GM10248 (cell line): ENCODE results near the gene AFTPH.
A peak's percentile ranks its signal among the peaks of the same experiment; 100 is the strongest.

Source experiments
- CTCF ChIA-PET: fragments of 300-600 bp; sonication (Branson Sonifier 250); formaldehyde crosslinking; extraction: SDS; loops from one replicate; lab custom pipeline; 2021; ENCODE audit warnings: antibody characterized with exemption; lab: Yijun Ruan, JAX
- POLR2A ChIA-PET: fragments of 350-650 bp; sonication (Branson Sonifier 250); formaldehyde crosslinking; extraction: SDS; loops from one replicate; lab custom pipeline; 2020; ENCODE audit warnings: antibody characterized with exemption; lab: Yijun Ruan, JAX
- DNase-seq: peaks from one replicate; pipeline ENCODE4 v3.0.0; 2012; ENCODE audit errors: extremely low spot score
- TF ChIP-seq, protein P1 (sequence below): IDR thresholded peaks from 2 replicates; pipeline ENCODE4 v1.5.1; 2012; ENCODE audit warnings: mild to moderate bottlenecking, low read depth; ENCODE audit errors: extremely low read depth, missing control alignments, control extremely low read depth

Gene AFTPH

DNA sequence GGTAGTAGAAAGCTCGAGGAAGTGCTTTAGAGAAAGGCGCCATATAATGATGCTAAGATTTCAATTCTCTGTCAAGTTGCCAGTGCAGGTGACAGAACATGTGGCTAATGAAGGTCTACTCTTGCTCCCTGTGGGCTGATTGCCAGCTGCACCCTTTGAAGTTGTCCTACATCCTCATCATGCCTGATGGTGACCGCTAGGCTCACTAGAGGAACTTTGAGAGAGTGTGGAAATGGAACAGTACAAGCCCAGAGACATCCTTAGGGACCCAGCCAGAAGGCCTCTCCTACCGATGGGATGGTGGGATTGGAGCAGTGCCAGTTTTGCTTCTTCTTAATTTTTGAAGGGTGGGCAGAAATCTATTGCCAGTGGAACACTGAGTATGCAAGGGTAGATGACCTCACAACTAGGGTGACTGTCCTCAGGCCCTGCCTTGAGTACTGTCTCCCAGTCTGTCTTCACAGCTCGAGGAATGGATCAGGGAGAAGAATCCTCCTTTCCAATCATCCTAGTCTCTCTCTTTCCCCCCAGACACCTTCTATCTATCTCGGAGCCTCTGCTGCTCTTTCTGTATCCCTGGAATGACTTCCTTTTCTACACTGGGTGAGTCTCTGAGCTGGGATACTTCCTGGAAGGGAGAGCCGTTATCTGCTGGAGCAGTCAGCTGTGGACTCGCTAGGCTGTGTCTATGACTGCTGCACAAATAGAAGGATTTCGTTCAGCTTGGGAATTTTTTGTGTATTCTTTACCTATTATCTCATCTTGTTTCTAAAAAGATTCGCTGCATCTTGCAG lies 36.7 kb upstream of the AFTPH start:
- CTCF ChIA-PET: interaction anchor here (0.6 to 16.7 kb wide), 78 partner anchors 9 to 853 kb away, joined by 3 to 312 read pairs (median 4); partner anchors contain the start of gene AFTPH
- TF ChIP-seq, protein P1, sequence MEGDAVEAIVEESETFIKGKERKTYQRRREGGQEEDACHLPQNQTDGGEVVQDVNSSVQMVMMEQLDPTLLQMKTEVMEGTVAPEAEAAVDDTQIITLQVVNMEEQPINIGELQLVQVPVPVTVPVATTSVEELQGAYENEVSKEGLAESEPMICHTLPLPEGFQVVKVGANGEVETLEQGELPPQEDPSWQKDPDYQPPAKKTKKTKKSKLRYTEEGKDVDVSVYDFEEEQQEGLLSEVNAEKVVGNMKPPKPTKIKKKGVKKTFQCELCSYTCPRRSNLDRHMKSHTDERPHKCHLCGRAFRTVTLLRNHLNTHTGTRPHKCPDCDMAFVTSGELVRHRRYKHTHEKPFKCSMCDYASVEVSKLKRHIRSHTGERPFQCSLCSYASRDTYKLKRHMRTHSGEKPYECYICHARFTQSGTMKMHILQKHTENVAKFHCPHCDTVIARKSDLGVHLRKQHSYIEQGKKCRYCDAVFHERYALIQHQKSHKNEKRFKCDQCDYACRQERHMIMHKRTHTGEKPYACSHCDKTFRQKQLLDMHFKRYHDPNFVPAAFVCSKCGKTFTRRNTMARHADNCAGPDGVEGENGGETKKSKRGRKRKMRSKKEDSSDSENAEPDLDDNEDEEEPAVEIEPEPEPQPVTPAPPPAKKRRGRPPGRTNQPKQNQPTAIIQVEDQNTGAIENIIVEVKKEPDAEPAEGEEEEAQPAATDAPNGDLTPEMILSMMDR: no peak
- POLR2A ChIA-PET: no interaction called here
- DNase-seq: no peak

DNA sequence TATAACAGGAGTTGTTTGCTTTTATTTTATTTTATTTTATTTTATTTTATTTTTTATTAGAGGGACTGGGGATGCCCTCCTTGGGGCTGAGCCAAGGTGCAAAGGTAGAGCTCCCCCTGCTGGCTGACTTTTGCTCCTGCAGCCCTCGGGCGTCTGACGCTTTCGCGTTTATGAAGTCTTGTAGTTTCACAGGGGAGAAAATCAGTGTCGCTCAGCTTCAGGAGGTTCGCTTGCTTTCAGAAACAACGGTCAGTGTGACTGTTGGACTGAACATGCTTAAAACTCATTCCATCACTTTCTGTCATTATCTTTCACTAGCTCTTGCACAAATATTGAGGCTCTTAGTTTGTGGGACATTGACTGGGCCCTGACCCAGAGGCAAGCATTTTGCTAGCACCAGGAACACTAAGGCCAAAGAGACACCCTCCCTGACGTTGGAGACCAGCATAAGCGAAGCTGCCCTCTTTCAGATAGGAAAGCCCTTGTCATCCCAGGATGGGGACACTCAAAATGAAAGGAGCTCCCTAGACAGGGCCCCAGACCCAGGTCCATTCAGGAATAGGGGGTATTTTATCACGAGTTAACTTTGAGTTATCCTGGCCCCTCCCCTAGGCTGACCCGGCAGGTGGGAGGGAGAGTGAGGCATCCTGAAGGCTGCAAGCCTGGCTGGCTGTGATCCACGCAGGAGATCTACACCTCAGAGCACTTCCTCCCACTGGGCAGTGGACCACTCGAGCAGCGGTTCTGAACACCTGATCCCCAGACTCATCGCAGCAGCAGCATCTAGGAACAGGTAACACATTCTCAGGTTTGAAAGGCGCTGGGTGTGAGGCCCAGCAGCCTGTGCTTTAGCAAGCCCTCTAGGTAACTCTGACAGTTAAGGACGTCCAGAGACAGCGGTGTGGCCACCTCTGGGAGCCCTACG lies 35.8 kb upstream of the AFTPH start:
- CTCF ChIA-PET: interaction anchor here (0.7 to 16.7 kb wide), 77 partner anchors 10 to 854 kb away, joined by 3 to 312 read pairs (median 4); partner anchors contain the start of gene AFTPH
- POLR2A ChIA-PET: no interaction called here
- TF ChIP-seq, protein P1: peak; percentile 97
- peak; percentile 76 for DNase-seq

DNA sequence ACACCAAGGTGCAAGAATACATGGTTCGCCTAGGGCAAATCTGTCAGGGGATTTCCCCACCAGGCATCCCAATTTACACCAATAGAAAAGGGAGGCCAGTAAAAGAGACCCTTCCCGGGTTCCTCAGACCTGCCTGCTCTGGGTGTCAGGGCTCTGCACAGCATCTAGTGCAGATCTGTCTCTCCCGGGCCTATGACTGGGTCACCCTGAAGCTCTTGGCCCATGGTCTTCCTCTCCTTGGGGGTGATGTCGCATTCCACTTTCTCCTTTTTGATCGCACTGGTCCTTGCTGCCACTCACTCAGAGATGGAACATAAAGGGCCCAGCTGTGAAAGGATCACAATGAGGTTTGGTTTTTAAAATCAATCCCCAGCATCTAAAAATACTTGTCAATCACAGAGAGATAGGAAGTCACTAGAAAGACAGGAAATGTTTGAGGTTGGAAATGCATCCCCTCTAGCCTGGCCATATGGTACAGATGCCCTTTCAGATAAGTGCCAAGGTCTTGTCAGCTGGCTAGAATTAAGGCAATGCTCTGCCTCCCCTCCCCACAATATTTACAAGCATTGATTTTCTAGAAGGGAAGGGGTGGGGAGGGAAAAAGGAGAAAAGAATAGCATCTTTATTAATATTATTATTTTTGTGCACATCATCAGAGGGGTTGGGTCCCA lies 34.9 kb upstream of the AFTPH start:
- DNase-seq: no peak
- TF ChIP-seq, protein P1: no peak
- ChIA-PET POLR2A (no interaction called here), CTCF (interaction anchor here (1.5 to 16.7 kb wide), 13 partner anchors 9 to 440 kb away, joined by 4 to 312 read pairs (median 25); partner anchors contain the start of gene AFTPH)

DNA sequence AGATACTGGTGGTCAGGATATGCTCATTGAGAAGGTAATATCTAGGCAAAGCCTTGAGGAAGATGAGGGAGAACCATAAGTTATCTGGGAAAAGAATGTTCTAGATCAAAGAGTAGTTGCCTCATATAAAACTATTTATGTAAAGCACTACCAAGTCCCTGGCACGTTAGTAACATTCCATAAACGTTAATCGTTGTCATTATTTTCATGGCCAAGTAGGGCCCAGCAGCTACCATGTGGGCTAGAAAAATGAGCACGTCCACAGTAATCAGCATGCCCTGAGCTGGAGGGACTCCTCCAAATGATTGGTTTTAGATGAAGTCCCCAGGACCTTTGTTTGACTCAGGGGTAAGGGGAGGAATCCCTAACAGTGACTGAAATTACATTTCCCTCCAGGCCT lies 32.7 kb upstream of the AFTPH start:
- TF ChIP-seq, protein P1: no peak
- no peak for DNase-seq
- POLR2A ChIA-PET: no interaction called here
- CTCF ChIA-PET: interaction anchor here (1.1 to 16.7 kb wide), 3 partner anchors 17 to 290 kb away, joined by 3 to 312 read pairs (median 3); no protein-coding TSS in a partner anchor

DNA sequence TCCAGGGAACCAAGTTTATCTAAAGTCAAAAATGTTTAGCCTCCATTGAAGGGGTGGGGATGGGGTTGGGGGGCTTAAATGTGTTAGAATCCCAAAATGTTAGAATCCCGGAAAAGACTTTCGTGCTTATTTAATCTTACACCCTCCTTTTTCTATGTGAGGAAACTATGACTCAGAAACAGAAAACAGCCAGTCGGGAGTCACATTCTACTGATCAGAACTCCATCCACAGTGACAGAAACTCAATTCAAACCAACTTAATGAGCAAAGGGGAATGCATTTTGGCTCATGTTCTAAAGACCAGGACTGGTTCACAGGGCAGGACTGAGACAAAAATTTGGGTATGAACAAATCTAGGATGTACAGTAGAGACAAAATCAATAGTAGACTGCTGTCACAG lies 31.9 kb upstream of the AFTPH start:
- TF ChIP-seq, protein P1: no peak
- DNase-seq: no peak
- ChIA-PET POLR2A (no interaction called here), CTCF (interaction anchor here (1.1 to 16.7 kb wide), 3 partner anchors 18 to 289 kb away, joined by 3 to 312 read pairs (median 3); no protein-coding TSS in a partner anchor)
